Nephron (organoid): ENCODE data around the gene ADCY2.

Experiments used
- H3K27ac Mint-ChIP-seq, 3 experiments: 2 replicates each; pipeline ENCODE4 v1.8.0; 2020; ENCODE audit warnings: mixed read lengths in 3 of 3, mild to moderate bottlenecking in 2 of 3, moderate library complexity in 1 of 3
- H3K27me3 Mint-ChIP-seq: 2 replicates; pipeline ENCODE4 v1.8.0; 2021; ENCODE audit warnings: low read depth, mild to moderate bottlenecking, moderate library complexity, mixed read lengths
- H3K36me3 Mint-ChIP-seq: 2 replicates; pipeline ENCODE4 v1.8.0; 2020; ENCODE audit warnings: low read depth, mixed read lengths
- H3K4me1 Mint-ChIP-seq: 2 replicates; pipeline ENCODE4 v1.8.0; 2020; ENCODE audit warnings: mixed read lengths
- H3K4me3 Mint-ChIP-seq, 3 experiments: 2 replicates each; pipeline ENCODE4 v1.8.0; 2020; ENCODE audit warnings: mild to moderate bottlenecking in 3 of 3, mixed read lengths in 3 of 3, moderate library complexity in 2 of 3
- H3K9me3 Mint-ChIP-seq: 2 replicates; pipeline ENCODE4 v1.8.0; 2020; ENCODE audit warnings: mixed read lengths
- CTCF ChIP-seq, 3 experiments: fragments of 200-600 bp; sonication (generic); IDR thresholded peaks; one replicate each; pipeline ENCODE4 v1.5.0; 2021; ENCODE audit warnings: antibody characterized with exemption in 3 of 3; ENCODE audit not compliant: unreplicated experiment in 3 of 3

ADCY2 gene

GRCh38 chr5:7495131-7495517, 99.2 kb downstream of the ADCY2 start:
- Mint-ChIP-seq H3K4me1 (no peaks in the 10 kb centered on the region), H3K27ac (no peak overlapping the region), H3K4me3 (no peak overlapping the region), H3K27me3 (peaks cover 3% of the 10 kb centered on the region), H3K36me3 (no peaks in the 10 kb centered on the region), H3K9me3 (no peaks in the 10 kb centered on the region)
- no peak for TF ChIP-seq CTCF (IDR thresholded peaks at IDR 0.05; ENCODE audit: unreplicated experiment in 3 of 3)

DNA sequence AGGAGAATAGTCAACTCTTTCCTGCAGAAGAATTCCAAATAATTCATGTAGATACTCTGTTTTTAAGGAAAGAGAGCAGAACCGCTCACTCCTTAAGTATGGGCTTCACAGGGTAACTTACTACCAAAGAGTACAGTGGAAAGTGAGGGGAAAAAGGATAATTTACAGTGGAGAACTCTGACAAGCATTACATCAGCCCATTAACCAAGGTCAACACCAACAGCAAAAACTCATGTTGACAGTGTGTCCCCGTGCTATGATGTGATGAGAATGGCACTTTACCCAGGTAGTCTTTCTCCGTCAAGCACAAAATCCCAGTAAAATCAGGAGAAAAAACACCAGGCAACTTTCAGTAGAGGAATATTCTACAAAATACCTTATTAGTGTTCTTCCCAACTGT, 104.3 kb downstream of the ADCY2 start:
- TF ChIP-seq CTCF (IDR thresholded peaks at IDR 0.05; ENCODE audit: unreplicated experiment in 3 of 3): no peak
- Mint-ChIP-seq H3K4me3 (no peak overlapping the region), H3K27ac (peak overlapping the region in 1 of 3 experiments; percentile 0), H3K36me3 (no peaks in the 10 kb centered on the region), H3K4me1 (no peaks in the 10 kb centered on the region), H3K27me3 (no peaks in the 10 kb centered on the region), H3K9me3 (no peaks in the 10 kb centered on the region)

DNA sequence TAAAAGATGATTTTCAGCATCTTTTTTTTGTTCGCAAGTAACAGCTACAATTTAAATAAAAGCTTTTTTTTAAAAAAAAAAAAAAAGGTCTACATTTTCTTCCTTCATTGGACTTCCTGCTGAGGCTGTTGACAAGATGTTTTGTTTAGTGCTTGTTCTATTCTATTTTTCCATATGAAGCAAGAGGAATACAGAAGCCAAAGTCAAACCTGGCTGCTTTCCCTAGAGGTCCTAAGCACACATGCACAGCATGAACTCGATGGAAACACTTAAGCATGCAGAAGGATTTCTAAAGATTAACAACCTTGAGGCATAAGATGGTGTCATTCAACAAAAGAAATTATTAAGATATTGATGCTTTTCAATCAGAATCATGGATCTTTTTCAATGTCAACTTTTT, 105.1 kb downstream of the ADCY2 start:
- no peaks in the 10 kb centered on the region for H3K36me3 Mint-ChIP-seq
- H3K27me3 Mint-ChIP-seq: no peaks in the 10 kb centered on the region
- no peaks in the 10 kb centered on the region for H3K9me3 Mint-ChIP-seq
- H3K27ac Mint-ChIP-seq: no peak overlapping the region
- H3K4me1 Mint-ChIP-seq: no peaks in the 10 kb centered on the region
- H3K4me3 Mint-ChIP-seq: no peak overlapping the region
- TF ChIP-seq CTCF (IDR thresholded peaks at IDR 0.05; ENCODE audit: unreplicated experiment in 3 of 3): no peak

DNA sequence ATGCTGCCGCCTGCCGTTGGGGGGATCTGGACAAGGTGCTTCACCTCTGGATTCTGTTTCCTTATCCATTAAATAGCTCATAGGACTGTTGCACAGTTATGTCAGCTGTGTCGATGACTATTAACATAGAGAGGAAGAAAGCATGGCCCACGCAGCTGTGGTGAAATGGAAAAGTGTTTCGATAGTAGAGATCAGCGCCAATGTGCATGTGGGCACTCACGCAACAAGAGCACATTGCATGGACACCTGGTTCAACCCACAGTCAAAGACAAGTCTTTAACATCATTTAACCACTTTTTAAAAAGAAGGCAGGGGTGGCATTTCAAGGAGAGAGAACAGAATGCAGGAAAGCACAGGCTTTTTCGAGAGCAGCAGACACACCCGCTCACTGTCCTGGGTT, 107.6 kb downstream of the ADCY2 start:
- H3K27ac Mint-ChIP-seq: no peak overlapping the region
- H3K36me3 Mint-ChIP-seq: no peaks in the 10 kb centered on the region
- H3K9me3 Mint-ChIP-seq: no peaks in the 10 kb centered on the region
- no peak for TF ChIP-seq CTCF (IDR thresholded peaks at IDR 0.05; ENCODE audit: unreplicated experiment in 3 of 3)
- no peaks in the 10 kb centered on the region for H3K4me1 Mint-ChIP-seq
- H3K4me3 Mint-ChIP-seq: no peak overlapping the region
- no peaks in the 10 kb centered on the region for H3K27me3 Mint-ChIP-seq

DNA sequence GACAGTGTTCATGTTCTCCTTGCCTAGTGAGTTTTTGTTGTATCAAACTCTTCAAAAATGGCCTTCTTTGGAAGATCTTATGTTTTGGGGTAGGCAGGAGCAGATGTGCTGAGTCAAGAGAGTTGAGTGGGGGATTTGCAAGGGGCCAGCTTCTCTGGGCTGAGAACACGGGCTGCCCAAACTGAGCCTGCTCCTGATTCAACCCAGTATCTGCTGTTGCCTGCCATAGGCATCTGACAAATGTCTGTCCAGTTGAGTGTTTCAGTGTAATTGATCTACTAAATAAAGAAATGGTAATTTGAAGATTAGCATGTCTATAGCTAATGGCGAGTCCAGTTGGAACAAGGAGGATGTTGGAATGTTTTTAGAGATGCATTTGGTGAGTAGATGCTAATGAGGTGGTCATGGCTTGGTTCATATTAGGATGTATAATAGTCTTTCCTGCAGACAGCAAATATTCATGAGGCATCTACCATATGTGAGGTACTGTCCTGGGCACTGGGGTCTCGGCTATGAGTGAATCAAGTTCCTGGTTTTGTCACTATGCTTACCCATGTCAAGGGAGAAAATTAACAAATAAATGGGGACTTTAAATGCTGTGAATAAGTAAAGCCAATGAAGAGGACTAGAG, 119.5 kb downstream of the ADCY2 start:
- TF ChIP-seq CTCF (IDR thresholded peaks at IDR 0.05; ENCODE audit: unreplicated experiment in 3 of 3): no peak
- no peaks in the 10 kb centered on the region for H3K4me1 Mint-ChIP-seq
- H3K9me3 Mint-ChIP-seq: no peaks in the 10 kb centered on the region
- H3K27ac Mint-ChIP-seq: no peak overlapping the region
- H3K36me3 Mint-ChIP-seq: no peaks in the 10 kb centered on the region
- no peaks in the 10 kb centered on the region for H3K27me3 Mint-ChIP-seq
- H3K4me3 Mint-ChIP-seq: no peak overlapping the region

GRCh38 chr5:7516253-7516652, 120.3 kb downstream of the ADCY2 start:
- Mint-ChIP-seq H3K27me3 (no peaks in the 10 kb centered on the region), H3K9me3 (no peaks in the 10 kb centered on the region), H3K36me3 (no peaks in the 10 kb centered on the region), H3K4me3 (no peak overlapping the region), H3K4me1 (no peaks in the 10 kb centered on the region), H3K27ac (no peak overlapping the region)
- no peak for TF ChIP-seq CTCF (IDR thresholded peaks at IDR 0.05; ENCODE audit: unreplicated experiment in 3 of 3)
